ENCODE data around the gene GFER. TPM values are rescaled to one million over a fixed set of nuclear protein-coding genes. Genes with fewer than 3 reads are reported as not detected.

The GFER gene
- total RNA-seq, 2 donors from 2014 or later, result 40.3 to 45.5 TPM

DNA sequence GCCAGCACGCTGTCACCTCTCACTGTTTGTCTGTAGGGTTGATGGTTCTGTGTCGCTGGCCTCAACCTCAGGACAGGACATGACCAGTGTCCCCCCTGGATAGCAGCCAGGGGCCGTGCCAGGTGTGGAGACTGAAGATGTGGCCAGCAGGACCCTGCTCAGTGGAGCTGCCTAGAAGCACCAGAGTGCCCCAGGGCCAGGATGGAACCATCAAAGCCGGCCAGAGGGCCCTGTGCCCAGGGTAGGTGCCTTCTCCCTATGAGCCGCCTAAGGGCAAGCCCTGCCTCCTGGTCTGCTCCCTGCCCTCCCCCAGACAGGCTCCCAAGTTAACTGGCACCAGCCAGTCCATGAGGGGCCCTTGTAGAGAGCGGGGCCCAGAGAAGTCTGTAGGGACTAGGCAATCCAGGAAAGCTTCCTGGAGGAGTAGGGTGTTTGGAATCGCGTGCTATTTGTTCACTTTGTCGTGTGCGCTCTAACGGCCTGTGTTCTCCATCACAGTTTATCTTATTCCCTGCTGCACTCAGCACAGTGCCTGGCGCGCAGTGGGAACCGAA, 25.2 kb upstream of the GFER start:
- Mint-ChIP-seq H3K9me3 (peaks cover 5% of the 10 kb centered on the region), H3K36me3 (ENCODE audit: low read depth) (peaks cover 29% of the 10 kb centered on the region), H3K27me3 (ENCODE audit: insufficient read depth) (peaks cover 23% of the 10 kb centered on the region), H3K4me1 (peaks cover 30% of the 10 kb centered on the region), H3K27ac (no peak overlapping the region), H3K4me3 (peak overlapping the region; percentile 92)
- H3K27me3 ChIP-seq (ENCODE audit: control insufficient read depth, insufficient read depth, low read length, poor library complexity, severe bottlenecking), result no peaks in the 10 kb centered on the region
- H3K4me1 ChIP-seq (ENCODE audit: control insufficient read depth, insufficient read depth, low read length), result no peaks in the 10 kb centered on the region
- TF ChIP-seq, protein P1, sequence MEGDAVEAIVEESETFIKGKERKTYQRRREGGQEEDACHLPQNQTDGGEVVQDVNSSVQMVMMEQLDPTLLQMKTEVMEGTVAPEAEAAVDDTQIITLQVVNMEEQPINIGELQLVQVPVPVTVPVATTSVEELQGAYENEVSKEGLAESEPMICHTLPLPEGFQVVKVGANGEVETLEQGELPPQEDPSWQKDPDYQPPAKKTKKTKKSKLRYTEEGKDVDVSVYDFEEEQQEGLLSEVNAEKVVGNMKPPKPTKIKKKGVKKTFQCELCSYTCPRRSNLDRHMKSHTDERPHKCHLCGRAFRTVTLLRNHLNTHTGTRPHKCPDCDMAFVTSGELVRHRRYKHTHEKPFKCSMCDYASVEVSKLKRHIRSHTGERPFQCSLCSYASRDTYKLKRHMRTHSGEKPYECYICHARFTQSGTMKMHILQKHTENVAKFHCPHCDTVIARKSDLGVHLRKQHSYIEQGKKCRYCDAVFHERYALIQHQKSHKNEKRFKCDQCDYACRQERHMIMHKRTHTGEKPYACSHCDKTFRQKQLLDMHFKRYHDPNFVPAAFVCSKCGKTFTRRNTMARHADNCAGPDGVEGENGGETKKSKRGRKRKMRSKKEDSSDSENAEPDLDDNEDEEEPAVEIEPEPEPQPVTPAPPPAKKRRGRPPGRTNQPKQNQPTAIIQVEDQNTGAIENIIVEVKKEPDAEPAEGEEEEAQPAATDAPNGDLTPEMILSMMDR (conservative IDR thresholded peaks at IDR 0.05), result no peak
- peaks cover 20% of the 10 kb centered on the region for H3K36me3 ChIP-seq (ENCODE audit: control insufficient read depth, insufficient read depth, low read length)
- no peak overlapping the region for H3K9ac ChIP-seq (ENCODE audit: extremely low read depth, low read length, poor library complexity, severe bottlenecking)
- no peak overlapping the region for H3K27ac ChIP-seq (ENCODE audit: low read depth, low read length)
- peak overlapping the region; percentile 85 for H3K4me3 ChIP-seq (ENCODE audit: low read length)
- H3K9me3 ChIP-seq (ENCODE audit: control insufficient read depth, low read length), result no peaks in the 10 kb centered on the region
- 62 to 64% methylated on average over 13 to 14 of the region's 14 CpGs for WGBS, 2 experiments (ENCODE audit: insufficient coverage in 1 of 2, insufficient read length in 1 of 2)
- DNase-seq, result no peak

DNA sequence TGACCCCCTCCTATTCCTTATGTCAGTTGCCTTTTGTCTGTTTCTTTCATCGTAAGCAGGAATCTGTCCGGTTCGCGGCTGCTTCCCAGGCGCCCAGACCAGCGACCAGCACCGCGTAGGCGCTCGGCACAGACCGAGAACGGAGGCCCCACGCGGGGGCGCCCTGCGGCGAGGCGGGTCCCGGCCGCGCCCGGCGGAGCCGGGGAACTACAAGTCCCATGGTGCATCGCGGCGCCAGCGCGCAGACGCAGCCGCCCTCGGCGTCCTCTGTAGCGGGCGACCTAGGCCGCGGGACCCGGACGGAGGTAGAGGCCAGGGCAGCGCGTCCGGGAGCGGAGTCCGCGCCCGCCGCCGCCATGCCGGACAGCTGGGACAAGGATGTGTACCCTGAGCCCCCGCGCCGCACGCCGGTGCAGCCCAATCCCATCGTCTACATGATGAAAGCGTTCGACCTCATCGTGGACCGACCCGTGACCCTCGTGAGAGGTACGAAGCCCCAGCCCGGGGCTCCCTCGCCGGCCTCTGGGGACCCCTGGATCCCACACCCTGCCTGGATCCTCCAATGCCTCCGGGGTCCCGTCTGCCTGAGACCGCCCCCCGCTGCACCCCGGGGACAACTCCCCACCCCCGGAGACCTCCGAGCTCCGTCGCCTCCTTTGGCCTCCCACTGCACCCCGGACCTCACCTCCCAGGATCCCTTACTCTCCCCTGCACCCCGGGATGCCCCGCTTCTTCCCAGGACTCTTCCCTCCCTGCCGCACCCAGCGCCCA, 24.5 kb upstream of the GFER start, which contains the start of gene NDUFB10:
TSS of gene NDUFB10 (plus strand) at position 270 of the 771 bp plus-strand sequence. CDS start at position 357, 87 bp downstream.
- TF ChIP-seq, protein P1 (conservative IDR thresholded peaks at IDR 0.05), result peak; percentile 62
- Histone ChIP-seq H3K27ac (ENCODE audit: low read depth, low read length) (no peak within 1 kb of the TSS), H3K9me3 (ENCODE audit: control insufficient read depth, low read length) (no peaks in the 10 kb centered on the region), H3K27me3 (ENCODE audit: control insufficient read depth, insufficient read depth, low read length, poor library complexity, severe bottlenecking) (no peaks in the 10 kb centered on the region), H3K36me3 (ENCODE audit: control insufficient read depth, insufficient read depth, low read length) (peaks cover 24% of the 10 kb centered on the region), H3K9ac (ENCODE audit: extremely low read depth, low read length, poor library complexity, severe bottlenecking) (peak within 1 kb of the TSS; percentile 79), H3K4me3 (ENCODE audit: low read length) (peak within 1 kb of the TSS; percentile 85), H3K4me1 (ENCODE audit: control insufficient read depth, insufficient read depth, low read length) (no peaks in the 10 kb centered on the region)
- Mint-ChIP-seq H3K27ac (peak within 1 kb of the TSS; percentile 84), H3K36me3 (ENCODE audit: low read depth) (peaks cover 33% of the 10 kb centered on the region), H3K9me3 (peaks cover 5% of the 10 kb centered on the region), H3K4me1 (peaks cover 30% of the 10 kb centered on the region), H3K27me3 (ENCODE audit: insufficient read depth) (peaks cover 23% of the 10 kb centered on the region), H3K4me3 (peak within 1 kb of the TSS; percentile 92)
- DNase-seq, result peak; percentile 95
- WGBS, 2 experiments (ENCODE audit: insufficient coverage in 1 of 2, insufficient read length in 1 of 2), result 1% methylated on average over 32 to 79 of the region's 79 CpGs

DNA sequence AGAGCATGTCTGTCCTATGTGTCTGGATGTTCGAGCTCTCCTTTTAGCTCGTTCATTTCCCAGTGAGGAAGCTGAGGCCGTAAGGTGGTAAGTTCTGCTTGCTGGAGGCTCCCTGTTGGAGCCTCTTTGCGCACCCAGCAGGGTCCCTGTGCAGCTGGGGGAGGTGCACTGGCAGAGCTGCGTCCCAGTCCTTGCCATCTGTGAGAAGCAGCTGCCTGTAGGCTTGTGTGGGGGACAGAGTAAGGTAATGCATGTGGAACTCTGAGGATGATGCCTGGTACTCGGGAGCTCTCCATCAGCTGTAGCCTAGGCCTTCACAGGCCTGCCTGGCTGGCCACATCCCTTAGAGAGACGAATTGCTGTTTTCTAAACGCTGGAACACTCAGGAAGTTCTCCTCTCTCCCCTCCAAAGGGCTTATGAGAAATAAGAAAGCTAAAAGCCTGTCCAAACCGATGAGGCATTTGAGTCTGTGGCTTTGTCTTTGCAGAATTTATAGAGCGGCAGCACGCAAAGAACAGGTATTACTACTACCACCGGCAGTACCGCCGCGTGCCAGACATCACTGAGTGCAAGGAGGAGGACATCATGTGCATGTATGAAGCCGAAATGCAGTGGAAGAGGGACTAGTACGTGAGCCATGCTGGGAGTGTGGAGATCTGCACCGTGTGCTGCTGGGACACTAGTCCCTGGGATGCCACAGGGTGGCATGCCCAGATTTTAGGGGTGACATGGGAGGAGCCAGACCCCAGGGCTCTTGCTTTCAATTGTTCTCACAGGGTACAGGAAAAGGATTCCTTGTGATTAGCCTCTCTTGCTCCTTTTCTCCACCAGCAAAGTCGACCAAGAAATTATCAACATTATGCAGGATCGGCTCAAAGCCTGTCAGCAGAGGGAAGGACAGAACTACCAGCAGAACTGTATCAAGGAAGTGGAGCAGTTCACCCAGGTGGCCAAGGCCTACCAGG, 23.0 kb upstream of the GFER start:
- WGBS, 2 experiments (ENCODE audit: insufficient coverage in 1 of 2, insufficient read length in 1 of 2), result 64 to 67% methylated on average over 14 to 20 of the region's 20 CpGs
- H3K27ac Mint-ChIP-seq, result peak overlapping the region; percentile 84
- Histone ChIP-seq H3K27me3 (ENCODE audit: control insufficient read depth, insufficient read depth, low read length, poor library complexity, severe bottlenecking) (no peaks in the 10 kb centered on the region), H3K9ac (ENCODE audit: extremely low read depth, low read length, poor library complexity, severe bottlenecking) (peak overlapping the region; percentile 79), H3K4me1 (ENCODE audit: control insufficient read depth, insufficient read depth, low read length) (peaks cover 2% of the 10 kb centered on the region), H3K36me3 (ENCODE audit: control insufficient read depth, insufficient read depth, low read length) (peaks cover 24% of the 10 kb centered on the region), H3K4me3 (ENCODE audit: low read length) (peak overlapping the region; percentile 85), H3K9me3 (ENCODE audit: control insufficient read depth, low read length) (no peaks in the 10 kb centered on the region), H3K27ac (ENCODE audit: low read depth, low read length) (peak overlapping the region; percentile 29)
- TF ChIP-seq, protein P1 (conservative IDR thresholded peaks at IDR 0.05), result no peak
- H3K9me3 Mint-ChIP-seq, result peaks cover 5% of the 10 kb centered on the region
- H3K4me3 Mint-ChIP-seq, result peak overlapping the region; percentile 92
- H3K27me3 Mint-ChIP-seq (ENCODE audit: insufficient read depth), result peaks cover 21% of the 10 kb centered on the region
- peaks cover 35% of the 10 kb centered on the region for H3K4me1 Mint-ChIP-seq
- peak; percentile 82 for DNase-seq
- peaks cover 33% of the 10 kb centered on the region for H3K36me3 Mint-ChIP-seq (ENCODE audit: low read depth)

Data from endodermal cell (in vitro differentiated cells).